ENCODE data around the gene SUN1. TPM values are rescaled to one million over a fixed set of nuclear protein-coding genes. Genes with fewer than 3 reads are reported as not detected.
A peak's percentile ranks its signal among the peaks of the same experiment; 100 is the strongest.

Gene SUN1
- total RNA-seq, 2 experiments from 2014 or later = 104 to 108 TPM

- H3K36me3 Mint-ChIP-seq (ENCODE audit: low read depth) = peaks cover 64% of the 10 kb centered on the region
Measured at GRCh38 chr7:820341-820740, 11.9 kb upstream of the SUN1 start.

DNA sequence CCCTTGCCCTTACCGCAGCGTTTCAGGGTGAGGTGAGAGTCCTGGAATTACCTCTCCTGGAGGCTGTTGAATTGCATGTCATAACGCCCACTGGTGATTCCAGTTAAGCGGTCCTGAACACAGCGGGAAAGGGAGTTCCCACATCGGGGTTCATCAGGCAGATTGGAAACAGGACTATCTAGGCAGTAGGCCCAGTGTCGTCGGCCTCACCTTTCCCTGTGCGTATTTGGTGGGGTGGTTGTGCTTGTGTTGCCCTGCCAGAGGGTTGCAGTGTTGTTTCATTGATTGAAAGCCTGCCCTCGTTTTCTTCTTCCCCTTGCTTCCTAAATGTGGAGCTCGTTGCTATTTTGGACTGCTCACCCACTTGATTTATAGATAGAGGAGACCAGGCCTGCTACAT, 10.6 kb upstream of the SUN1 start:
- no peak overlapping the region for H3K27ac ChIP-seq (ENCODE audit: low read depth in 1 of 2, low read length in 2 of 2)
- H3K27ac Mint-ChIP-seq = no peak overlapping the region
- no peak for TF ChIP-seq CTCF (IDR thresholded peaks at IDR 0.05)
- intact Hi-C loops (cut with DNase I, micrococcal nuclease) = no loop called here
- peaks cover 71% of the 10 kb centered on the region for H3K36me3 Mint-ChIP-seq (ENCODE audit: low read depth)
- CTCF ChIA-PET = no interaction called here
- POLR2A ChIA-PET = no interaction called here
- no peak for ATAC-seq (ENCODE audit: poor library complexity)
- no peaks in the 10 kb centered on the region for H3K9me3 ChIP-seq (ENCODE audit: control insufficient read depth in 1 of 2, insufficient read depth in 1 of 2, low read length in 2 of 2)
- peaks cover 25% of the 10 kb centered on the region for H3K4me1 ChIP-seq (ENCODE audit: insufficient read depth, low read length)
- no peak for DNase-seq
- no peaks in the 10 kb centered on the region for H3K27me3 Mint-ChIP-seq
- peaks cover 76% of the 10 kb centered on the region for H3K4me1 Mint-ChIP-seq (ENCODE audit: low read depth)
- peaks cover 21% of the 10 kb centered on the region for H3K36me3 ChIP-seq (ENCODE audit: insufficient read depth, low read length)
- no peaks in the 10 kb centered on the region for H3K27me3 ChIP-seq (ENCODE audit: control insufficient read depth in 1 of 2, insufficient read depth in 2 of 2, low read length in 2 of 2)
- H3K9me3 Mint-ChIP-seq = no peaks in the 10 kb centered on the region
- H3K4me3 Mint-ChIP-seq = no peak overlapping the region
- no peak overlapping the region for H3K4me3 ChIP-seq (ENCODE audit: low read length)

More at GRCh38 chr7:820341-820740, 11.9 kb upstream of the SUN1 start:
- intact Hi-C loops (cut with DNase I, micrococcal nuclease) = no loop called here
- Histone ChIP-seq H3K27me3 (ENCODE audit: control insufficient read depth in 1 of 2, insufficient read depth in 2 of 2, low read length in 2 of 2) (no peaks in the 10 kb centered on the region), H3K9me3 (ENCODE audit: control insufficient read depth in 1 of 2, insufficient read depth in 1 of 2, low read length in 2 of 2) (no peaks in the 10 kb centered on the region), H3K27ac (ENCODE audit: low read depth in 1 of 2, low read length in 2 of 2) (no peak overlapping the region), H3K36me3 (ENCODE audit: insufficient read depth, low read length) (peaks cover 21% of the 10 kb centered on the region), H3K4me3 (ENCODE audit: low read length) (no peak overlapping the region), H3K4me1 (ENCODE audit: insufficient read depth, low read length) (peaks cover 32% of the 10 kb centered on the region)
- Mint-ChIP-seq H3K4me1 (ENCODE audit: low read depth) (peaks cover 70% of the 10 kb centered on the region), H3K27ac (peak overlapping the region; percentile 43), H3K9me3 (no peaks in the 10 kb centered on the region), H3K27me3 (no peaks in the 10 kb centered on the region), H3K4me3 (peak overlapping the region; percentile 34)
- no peak for TF ChIP-seq CTCF (IDR thresholded peaks at IDR 0.05)
- ChIA-PET POLR2A (interaction anchor here (0.7 kb wide), 1 partner anchor 11 kb away, joined by 3 read pairs; no protein-coding TSS in a partner anchor), CTCF (interaction anchor here (0.7 kb wide), 1 partner anchor 52 kb away, joined by 3 read pairs; no protein-coding TSS in a partner anchor)
- DNase-seq = no peak
- no peak for ATAC-seq (ENCODE audit: poor library complexity)

DNA sequence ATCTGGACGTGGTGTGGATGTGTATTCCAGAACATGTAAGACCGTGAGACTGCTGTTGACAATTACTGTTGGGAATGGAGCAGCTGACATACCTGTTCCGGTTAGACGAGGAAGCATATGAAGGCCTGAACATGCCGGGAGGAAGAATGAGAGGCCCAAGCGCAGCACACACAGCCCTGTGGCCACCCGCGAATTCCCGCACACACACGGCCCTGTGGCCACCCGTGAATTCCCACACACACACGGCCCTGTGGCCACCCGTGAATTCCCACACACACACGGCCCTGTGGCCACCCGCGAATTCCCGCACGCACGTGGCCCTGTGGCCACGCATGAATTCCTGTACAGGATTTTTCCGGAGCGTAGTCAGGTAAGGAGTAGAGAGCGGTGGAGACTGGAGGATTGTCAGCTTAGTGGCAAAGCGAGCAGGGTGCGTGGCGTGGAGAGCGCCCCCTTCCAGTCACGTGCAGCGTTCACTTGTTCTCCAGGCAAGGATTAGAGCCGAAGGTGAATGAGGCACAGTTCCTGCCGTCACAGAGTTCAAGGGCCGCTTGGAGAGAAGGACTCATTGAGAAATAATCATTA, 9.5 kb upstream of the SUN1 start:
- Mint-ChIP-seq H3K4me1 (ENCODE audit: low read depth) (peaks cover 74% of the 10 kb centered on the region), H3K36me3 (ENCODE audit: low read depth) (peaks cover 68% of the 10 kb centered on the region), H3K9me3 (no peaks in the 10 kb centered on the region), H3K27me3 (no peaks in the 10 kb centered on the region), H3K27ac (peak overlapping the region; percentile 24), H3K4me3 (no peak overlapping the region)
- TF ChIP-seq CTCF (IDR thresholded peaks at IDR 0.05) = no peak
- ChIA-PET CTCF (no interaction called here), POLR2A (no interaction called here)
- no peak overlapping the region for H3K4me3 ChIP-seq (ENCODE audit: low read length)
- H3K27ac ChIP-seq (ENCODE audit: low read depth in 1 of 2, low read length in 2 of 2) = no peak overlapping the region
- DNase-seq (no peak), ATAC-seq (ENCODE audit: poor library complexity) (no peak)
- H3K4me1 ChIP-seq (ENCODE audit: insufficient read depth, low read length) = peaks cover 17% of the 10 kb centered on the region
- H3K27me3 ChIP-seq (ENCODE audit: control insufficient read depth in 1 of 2, insufficient read depth in 2 of 2, low read length in 2 of 2) = no peaks in the 10 kb centered on the region
- intact Hi-C loops (cut with DNase I, micrococcal nuclease) = no loop called here
- no peaks in the 10 kb centered on the region for H3K9me3 ChIP-seq (ENCODE audit: control insufficient read depth in 1 of 2, insufficient read depth in 1 of 2, low read length in 2 of 2)
- peaks cover 21% of the 10 kb centered on the region for H3K36me3 ChIP-seq (ENCODE audit: insufficient read depth, low read length)
